Omental fat pad (tissue), 4 donors: ENCODE results near the gene PDK4. TPM values are rescaled to one million over a fixed set of nuclear protein-coding genes. Genes with fewer than 3 reads are reported as not detected.

ENCODE experiments used
- ATAC-seq: fragments of 150-250 bp; one replicate; pipeline ENCODE4 v1.9.1; 2016; ENCODE audit warnings: mild to moderate bottlenecking, moderate library complexity; ENCODE audit not compliant: low FRiP score
- DNase-seq: peaks from one replicate; pipeline ENCODE4 v3.0.0-alpha.2; 2019; ENCODE audit warnings: low spot score
- CTCF ChIP-seq, 3 donors: fragments of 450-650 bp; IDR thresholded peaks; one replicate each; pipeline ENCODE4 v1.5.1; 2016 to 2017; ENCODE audit warnings: antibody characterized with exemption in 3 of 3, mild to moderate bottlenecking in 3 of 3, moderate library complexity in 2 of 3
- total RNA-seq, 4 donors: library from RNA; depleted of rRNA; stranded (reverse); fragments of >200 nt; gene quantifications; one replicate each; pipeline ENCODE4 v1.1.0, GENCODE V29; 2016

The PDK4 gene
- total RNA-seq, 4 donors from 2014 or later, result 511 to 996 (median 618) TPM

GRCh38 chr7:95619517-95619916, 23.2 kb upstream of the PDK4 start:
- DNase-seq, result no peak
- ATAC-seq, result no peak
- no peak for TF ChIP-seq CTCF (IDR thresholded peaks at IDR 0.05)

GRCh38 chr7:95614442-95614940, 18.2 kb upstream of the PDK4 start:
- ATAC-seq, result no peak
- no peak for DNase-seq
- no peak for TF ChIP-seq CTCF (IDR thresholded peaks at IDR 0.05)

GRCh38 chr7:95611224-95611623, 14.9 kb upstream of the PDK4 start:
- no peak for DNase-seq
- no peak for TF ChIP-seq CTCF (IDR thresholded peaks at IDR 0.05)

GRCh38 chr7:95609277-95609971, 13.1 kb upstream of the PDK4 start:
- ATAC-seq (peak; percentile 21), DNase-seq (no peak)
- TF ChIP-seq CTCF (IDR thresholded peaks at IDR 0.05), result no peak

More at GRCh38 chr7:95611224-95611623, 14.9 kb upstream of the PDK4 start:
- ATAC-seq, result no peak

- peak; percentile 65 for DNase-seq
- no peak for TF ChIP-seq CTCF (IDR thresholded peaks at IDR 0.05)
- peak; percentile 99 for ATAC-seq
These were observed 12.2 kb upstream of the PDK4 start for GRCh38 chr7:95608359-95609173.

DNA sequence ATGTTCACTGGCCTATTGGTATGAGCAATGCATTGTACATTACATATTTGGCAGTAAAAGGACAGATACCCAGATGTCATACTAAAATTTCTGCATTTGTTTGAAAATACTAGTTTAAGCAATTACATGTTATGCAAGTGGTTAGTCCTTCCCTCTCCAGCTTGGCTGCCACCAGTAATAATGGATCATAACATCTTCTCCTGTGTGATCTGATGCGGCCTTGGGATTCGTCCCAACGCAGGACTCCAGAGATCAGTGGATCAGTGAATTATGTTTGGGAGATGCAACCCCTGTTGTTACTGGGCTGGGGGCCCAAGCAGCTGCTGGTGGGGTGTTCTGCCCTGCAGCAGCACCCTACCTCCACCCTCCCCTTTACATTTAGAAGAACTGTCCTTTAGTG, 11.2 kb upstream of the PDK4 start:
- ATAC-seq (no peak), DNase-seq (no peak)
- no peak for TF ChIP-seq CTCF (IDR thresholded peaks at IDR 0.05)
